HepG2 (cell line): ENCODE measurements around the gene PFN2. TPM values are rescaled to one million over a fixed set of nuclear protein-coding genes. Genes with fewer than 3 reads are reported as not detected.

Source experiments
- ATAC-seq: fragments of 200-7000 bp; cut with Tn5 transposase; 3 replicates; pipeline ENCODE4 v1.9.1; 2020; ENCODE audit warnings: mild to moderate bottlenecking, moderate library complexity
- BruUV-seq: library from RNA; stranded (reverse); fragments of 400-500 nt; replicated peaks from 2 replicates; lab custom pipeline; 2021; lab: Mats Ljungman, UMichigan
- CTCF ChIA-PET: fragments of 300-600 bp; formaldehyde crosslinking; extraction: SDS; loops from one replicate; lab custom pipeline; 2021; ENCODE audit warnings: low total read pairs, inconsistent platforms, low intra/inter-chr PET ratio; lab: Yijun Ruan, JAX
- POLR2A ChIA-PET: fragments of 350-600 bp; sonication (Branson Sonifier 250); formaldehyde crosslinking; loops from one replicate; lab custom pipeline; 2020; ENCODE audit warnings: antibody characterized with exemption, inconsistent platforms; lab: Yijun Ruan, JAX
- DNase-seq: peaks from one replicate; pipeline ENCODE4 v3.0.0-alpha.2; 2015; ENCODE audit warnings: low spot score
- FAIRE-seq: peaks from 3 replicates; lab custom pipeline; 2011; peaks lifted over from hg19 to GRCh38; lab: Jason Lieb, UNC
- H2AFZ ChIP-seq: one replicate; pipeline ENCODE4 v1.6.1; 2011; ENCODE audit warnings: low read length, inconsistent platforms
- H3K27ac ChIP-seq: fragments of 300-600 bp; 3 replicates; pipeline ENCODE4 v1.8.0; 2011; ENCODE audit warnings: mixed run types, mild to moderate bottlenecking, mixed read lengths, low read length, inconsistent platforms; ENCODE audit not compliant: insufficient read depth; ENCODE audit errors: extremely low read length
- H3K27me3 ChIP-seq, 2 experiments: fragments of 200-600 bp in 1 of 2; 2 replicates in 1 of 2; 3 replicates in 1 of 2; pipeline versions ENCODE4 v1.6.0 to v1.8.0; 2011; ENCODE audit warnings: low read length in 2 of 2, mild to moderate bottlenecking in 2 of 2, moderate library complexity in 2 of 2, inconsistent platforms in 1 of 2; ENCODE audit not compliant: insufficient read depth in 2 of 2, control insufficient read depth in 1 of 2
- H3K36me3 ChIP-seq, 2 experiments: fragments of 200-600 bp in 1 of 2; replicated peaks in 1 of 2; 2 replicates in 1 of 2; 3 replicates in 1 of 2; pipeline versions ENCODE4 v1.5.1 to v1.8.0; 2011; ENCODE audit warnings: low read length in 2 of 2, inconsistent platforms in 1 of 2; ENCODE audit not compliant: insufficient read depth in 2 of 2, control insufficient read depth in 1 of 2
- H3K4me1 ChIP-seq: 2 replicates; pipeline ENCODE4 v1.5.1; 2012; ENCODE audit warnings: low read length, inconsistent platforms; ENCODE audit not compliant: insufficient read depth
- H3K4me2 ChIP-seq: 2 replicates; pipeline ENCODE4 v1.6.0; 2011; ENCODE audit warnings: low read depth, low read length, inconsistent platforms
- H3K4me3 ChIP-seq, 3 experiments: fragments of 200-600 bp in 1 of 3; sonication (generic), shearing (Covaris generic) in 1 of 3; replicated peaks in 1 of 3; 2 replicates each; pipeline ENCODE4 v1.5.1; 2011 to 2016; ENCODE audit warnings: low read length in 3 of 3, inconsistent platforms in 2 of 3, low read depth in 2 of 3, mild to moderate bottlenecking in 2 of 3, control low read depth in 1 of 3, mixed read lengths in 1 of 3; ENCODE audit not compliant: insufficient read depth in 1 of 3
- H3K79me2 ChIP-seq: one replicate; pipeline ENCODE4 v1.6.1; 2011; ENCODE audit warnings: low read length, inconsistent platforms; ENCODE audit not compliant: insufficient read depth
- H3K9ac ChIP-seq: 2 replicates; pipeline ENCODE4 v1.6.0; 2011; ENCODE audit warnings: mild to moderate bottlenecking, low read depth, low read length, inconsistent platforms; ENCODE audit not compliant: insufficient read depth
- H3K9me3 ChIP-seq: 2 replicates; pipeline ENCODE4 v1.5.1; 2012; ENCODE audit warnings: mild to moderate bottlenecking, low read length
- H4K20me1 ChIP-seq: 2 replicates; pipeline ENCODE4 v1.6.0; 2011; ENCODE audit warnings: inconsistent platforms, mild to moderate bottlenecking, low read length, moderate library complexity; ENCODE audit not compliant: insufficient read depth
- ARID5B ChIP-seq: IDR thresholded peaks from 2 replicates; pipeline ENCODE4 v1.4.0; 2020; ENCODE audit warnings: mild to moderate bottlenecking, missing genetic modification reagents
- E2F1 ChIP-seq: sonication (generic); formaldehyde crosslinking; IDR thresholded peaks from 2 replicates; pipeline ENCODE4 v1.5.0; 2020; ENCODE audit warnings: missing genetic modification reagents
- HDAC2 ChIP-seq: sonication (generic); formaldehyde crosslinking; IDR thresholded peaks from 2 replicates; pipeline ENCODE4 v1.4.0; 2020; ENCODE audit warnings: missing genetic modification reagents
- HNRNPK ChIP-seq: fragments of 200-400 bp; formaldehyde crosslinking; IDR thresholded peaks from 2 replicates; pipeline ENCODE4 v1.6.1; 2018; ENCODE audit warnings: low read length, low read depth, moderate library complexity, mild to moderate bottlenecking; ENCODE audit not compliant: poor library complexity, severe bottlenecking
- JARID2 ChIP-seq: sonication (generic); formaldehyde crosslinking; IDR thresholded peaks from 2 replicates; pipeline ENCODE4 v1.8.1; 2023; ENCODE audit warnings: missing genetic modification reagents, inconsistent platforms; ENCODE audit not compliant: insufficient replicate concordance
- MZF1 ChIP-seq: sonication (generic); formaldehyde crosslinking; IDR thresholded peaks from 2 replicates; pipeline ENCODE4 v1.8.1; 2023; ENCODE audit warnings: mild to moderate bottlenecking, missing genetic modification reagents, borderline replicate concordance
- NCOR1 ChIP-seq: fragments of 200-600 bp; sonication (generic); IDR thresholded peaks from 2 replicates; pipeline ENCODE4 v1.7.0; 2017; ENCODE audit warnings: antibody characterized with exemption, low read length, borderline replicate concordance
- NRL ChIP-seq: sonication (generic); formaldehyde crosslinking; IDR thresholded peaks from 2 replicates; pipeline ENCODE4 v1.5.0; 2020; ENCODE audit warnings: missing genetic modification reagents, mild to moderate bottlenecking, moderate library complexity, borderline replicate concordance
- SOX13 ChIP-seq, 3 experiments: fragments of 450-650 bp in 1 of 3; sonication (generic) in 1 of 3; formaldehyde crosslinking in 1 of 3; IDR thresholded peaks in 2 of 3; conservative IDR thresholded peaks in 1 of 3; 2 replicates each; pipeline versions ENCODE4 v1.5.0 to v1.6.1; 2016 to 2020; ENCODE audit warnings: antibody characterized with exemption in 1 of 3, mild to moderate bottlenecking in 1 of 3, missing compliant biosample characterization in 1 of 3, missing genetic modification reagents in 1 of 3, moderate library complexity in 1 of 3
- TAF1 ChIP-seq: sonication (generic); formaldehyde crosslinking; IDR thresholded peaks from 2 replicates; pipeline ENCODE4 v1.4.0; 2020; ENCODE audit warnings: missing genetic modification reagents
- ZEB1 ChIP-seq: IDR thresholded peaks from 2 replicates; pipeline ENCODE4 v1.6.1; 2012; ENCODE audit warnings: mild to moderate bottlenecking, low read depth, inconsistent platforms; ENCODE audit not compliant: insufficient replicate concordance
- ZFP62 ChIP-seq: sonication (generic); formaldehyde crosslinking; IDR thresholded peaks from 2 replicates; pipeline ENCODE4 v1.4.0; 2020; ENCODE audit warnings: missing genetic modification reagents
- ZNF143 ChIP-seq: sonication (generic); formaldehyde crosslinking; IDR thresholded peaks from 2 replicates; pipeline ENCODE4 v1.4.0; 2020; ENCODE audit warnings: missing genetic modification reagents
- ZNF431 ChIP-seq: sonication (generic); formaldehyde crosslinking; IDR thresholded peaks from 2 replicates; pipeline ENCODE4 v1.9.0; 2022; ENCODE audit warnings: missing genetic modification reagents, low read depth, mild to moderate bottlenecking, borderline replicate concordance
- ZNF557 ChIP-seq: sonication (generic); formaldehyde crosslinking; IDR thresholded peaks from 2 replicates; pipeline ENCODE4 v1.4.0; 2020; ENCODE audit warnings: missing genetic modification reagents
- ZNF7 ChIP-seq: IDR thresholded peaks from 2 replicates; pipeline ENCODE4 v1.6.1; 2016; ENCODE audit warnings: missing biosample characterization, missing genetic modification reagents
- ZNF746 ChIP-seq: sonication (generic); formaldehyde crosslinking; IDR thresholded peaks from 2 replicates; pipeline ENCODE4 v1.8.0; 2022; ENCODE audit warnings: mild to moderate bottlenecking, missing genetic modification reagents
- ZNF784 ChIP-seq: sonication (generic); formaldehyde crosslinking; IDR thresholded peaks from 2 replicates; pipeline ENCODE4 v1.5.1; 2020; ENCODE audit warnings: missing genetic modification reagents, mild to moderate bottlenecking, borderline replicate concordance
- WGBS: methylation state at CpG from one replicate; pipeline ENCODE4 v1.1.6; 2017; ENCODE audit warnings: low lambda C conversion rate; 5-methylcytosine and 5-hydroxymethylcytosine counted together
- in situ Hi-C: cut with HindIII; loops from 2 replicates; pipeline ENCODE4 v1.10.0; 2017; ENCODE audit warnings: low pct_unique_long_range_greater_than_20kb; ENCODE audit not compliant: extremely low pct_ligation_motif_present
- intact Hi-C: fragments of 100-400 bp; cut with micrococcal nuclease; formaldehyde crosslinking; loops from one replicate; pipeline ENCODE4 v1.10.0; 2022; ENCODE audit not compliant: unreplicated experiment
- polyA plus RNA-seq, 8 experiments: library from polyadenylated mRNA; depleted of rRNA in 3 of 8; stranded (reverse) in 7 of 8; unstranded in 1 of 8; fragments of >200 nt; fragmentation: Illumina TruSeq in 4 of 8; extraction: Trizol in 4 of 8; gene quantifications; 2 replicates each; pipeline versions ENCODE4 v1.2.1 to v1.2.3, GENCODE V29; 2011 to 2016; ENCODE audit warnings: low read depth in 4 of 8, missing spikeins in 1 of 8, mixed read lengths in 1 of 8; ENCODE audit not compliant: insufficient read depth in 1 of 8
- total RNA-seq, 5 experiments: library from RNA; depleted of rRNA; stranded (reverse); fragments of >200 nt; fragmentation: Illumina TruSeq; extraction: Trizol; gene quantifications; 2 replicates each; pipeline ENCODE4 v1.2.3, GENCODE V29; 2016; ENCODE audit warnings: low read depth in 1 of 5

PFN2 gene
- total and polyA plus RNA-seq, 2 of the 13 experiments (the other 11 are each of a cell fraction or from before 2014, with no cell fraction given) = 57.3 to 150 TPM

- TF ChIP-seq ZNF431 (no peak), ZEB1 (no peak), ZNF7 (CRISPR knock-in tag) (no peak), NRL (CRISPR knock-in tag) (no peak), ZNF784 (CRISPR knock-in tag) (no peak), HDAC2 (CRISPR knock-in tag) (no peak)
These were observed 15.9 kb downstream of the PFN2 start (continued) for GRCh38 chr3:149954812-149955211.

- no peaks in the 10 kb centered on the region for H4K20me1 ChIP-seq
- H3K27ac ChIP-seq = no peak overlapping the region
- ChIA-PET CTCF (no interaction called here), POLR2A (no interaction called here)
- DNase-seq = no peak
- WGBS = 97% methylated on average over 2 of the region's 2 CpGs
- in situ Hi-C loops (no loop called here), intact Hi-C loops (no loop called here)
- 0 out of 5 replicates have a peak, but pooled peaks cover 0 to 6% of the 10 kb centered on the region in 2 experiments for H3K36me3 ChIP-seq
- no peak overlapping the region for H3K4me3 ChIP-seq
- FAIRE-seq = no peak
- BruUV-seq = no TSS peak
- H3K4me1 ChIP-seq = no peaks in the 10 kb centered on the region
- no peak for ATAC-seq
- H3K4me2 ChIP-seq = no peak overlapping the region
- no peaks in the 10 kb centered on the region for H3K79me2 ChIP-seq
- H3K9ac ChIP-seq = no peak overlapping the region
- no peaks in the 10 kb centered on the region for H3K27me3 ChIP-seq
- no peaks in the 10 kb centered on the region for H3K9me3 ChIP-seq
- no peak overlapping the region for H2AFZ ChIP-seq
- TF ChIP-seq ARID5B (CRISPR knock-in tag) = no peak
- TF ChIP-seq NCOR1 = no peak
- no peak for TF ChIP-seq HNRNPK
- TF ChIP-seq ZNF557 (CRISPR knock-in tag) = no peak
- TF ChIP-seq E2F1 (CRISPR knock-in tag) = no peak
- no peak for TF ChIP-seq ZFP62 (CRISPR knock-in tag)
- no peak for TF ChIP-seq MZF1 (CRISPR knock-in tag)
- no peak for TF ChIP-seq TAF1 (CRISPR knock-in tag)
- TF ChIP-seq JARID2 (CRISPR knock-in tag) = no peak
- TF ChIP-seq ZNF746 (CRISPR knock-in tag) = no peak
- TF ChIP-seq ZNF143 (CRISPR knock-in tag) = no peak
- no peak for TF ChIP-seq SOX13 (IDR thresholded peaks at IDR 0.05)
- no peak for TF ChIP-seq SOX13 (CRISPR knock-in tag; conservative IDR thresholded peaks at IDR 0.05 in 1 of 2, IDR thresholded peaks at IDR 0.05 in 1 of 2)
These were observed 21.5 kb downstream of the PFN2 start for GRCh38 chr3:149949181-149949580.
